Activated naive CD4-positive, alpha-beta T cell (primary cell): ENCODE results near the gene MEI4.
"Not testable (repeated sequence)": the region's sequence is repeated elsewhere in the genome, so short reads cannot be mapped to it uniquely, and the experiment has no call there.

ENCODE experiments used
- DNase-seq, 4 experiments: peaks; one replicate each; lab custom pipeline; 2025; lab: John Stamatoyannopoulos, UW

Gene MEI4

GRCh38 chr6:77652739-77653138 lies at the start of gene MEI4:
Gene MEI4, plus strand, starts transcription at chr6:77653039. Its CDS starts 37,633 bp downstream, at chr6:77690672.
- no peak for DNase-seq

GRCh38 chr6:77604476-77604875 lies 48.4 kb upstream of the MEI4 start:
- no peak for DNase-seq

- no peak for DNase-seq
Observed at GRCh38 chr6:77607004-77607403, 45.8 kb upstream of the MEI4 start.

- DNase-seq, result no peak
Observed at GRCh38 chr6:77609106-77609505, 43.7 kb upstream of the MEI4 start.

- no peak for DNase-seq
Observed at GRCh38 chr6:77619114-77619513, 33.7 kb upstream of the MEI4 start.

- DNase-seq, result no peak
Observed at GRCh38 chr6:77620278-77620882, 32.5 kb upstream of the MEI4 start.

GRCh38 chr6:77624515-77624914 lies 28.3 kb upstream of the MEI4 start:
- no peak for DNase-seq

- no peak for DNase-seq
Observed at GRCh38 chr6:77626426-77626825, 26.4 kb upstream of the MEI4 start.

GRCh38 chr6:77630014-77630413 lies 22.8 kb upstream of the MEI4 start:
- no peak for DNase-seq

- DNase-seq, result no peak
Observed at GRCh38 chr6:77633471-77633870, 19.4 kb upstream of the MEI4 start.

GRCh38 chr6:77633993-77634715 lies 18.7 kb upstream of the MEI4 start:
- no peak for DNase-seq

GRCh38 chr6:77638129-77638830 lies 14.6 kb upstream of the MEI4 start:
- DNase-seq, result no peak

- no peak for DNase-seq
Observed at GRCh38 chr6:77644102-77644705, 8.6 kb upstream of the MEI4 start.

GRCh38 chr6:77650098-77650663 lies 2.7 kb upstream of the MEI4 start:
- DNase-seq, result no peak

GRCh38 chr6:77653816-77654215 lies 977 bp downstream of the MEI4 start:
- no peak for DNase-seq

- DNase-seq, result not testable (repeated sequence)
Observed at GRCh38 chr6:77655035-77655434, 2.2 kb downstream of the MEI4 start.

GRCh38 chr6:77656999-77657764 lies 4.3 kb downstream of the MEI4 start:
- no peak for DNase-seq

- no peak for DNase-seq
Observed at GRCh38 chr6:77666340-77666739, 13.5 kb downstream of the MEI4 start.

- DNase-seq, result no peak
Observed at GRCh38 chr6:77666846-77667245, 14.0 kb downstream of the MEI4 start.

GRCh38 chr6:77669913-77670312 lies 17.1 kb downstream of the MEI4 start:
- DNase-seq, result no peak

- DNase-seq, result no peak
Observed at GRCh38 chr6:77674211-77674610, 21.4 kb downstream of the MEI4 start.

GRCh38 chr6:77678048-77678447 lies 25.2 kb downstream of the MEI4 start:
- no peak for DNase-seq
